K562 (cell line): ENCODE measurements around the gene ZFP69. TPM values are rescaled to one million over a fixed set of nuclear protein-coding genes. Genes with fewer than 3 reads are reported as not detected.

Source experiments
- HNRNPLL ChIP-seq: fragments of 200-400 bp; formaldehyde crosslinking; IDR thresholded peaks from 2 replicates; pipeline ENCODE4 v1.6.1; 2017; ENCODE audit warnings: low read length, low read depth, mild to moderate bottlenecking; ENCODE audit not compliant: poor library complexity, severe bottlenecking
- KLF13 ChIP-seq: fragments of 450-650 bp; IDR thresholded peaks from 2 replicates; pipeline ENCODE4 v1.6.1; 2016; ENCODE audit warnings: missing genetic modification characterization, low read depth, mild to moderate bottlenecking, missing compliant biosample characterization, moderate library complexity, borderline replicate concordance
- LEF1 ChIP-seq: fragments of 450-650 bp; IDR thresholded peaks from 2 replicates; pipeline ENCODE4 v1.6.1; 2016; ENCODE audit warnings: mild to moderate bottlenecking
- NUFIP1 ChIP-seq: fragments of 450-650 bp; IDR thresholded peaks from 2 replicates; pipeline ENCODE4 v1.6.1; 2018; ENCODE audit not compliant: partially characterized antibody
- SUPT5H ChIP-seq: fragments of 450-650 bp; IDR thresholded peaks from 2 replicates; pipeline ENCODE4 v1.6.1; 2016
- TEAD1 ChIP-seq, 2 experiments: fragments of 450-650 bp in 1 of 2; sonication (generic) in 1 of 2; formaldehyde crosslinking; IDR thresholded peaks; 2 replicates each; pipeline versions ENCODE4 v1.4.0 to v1.8.0; 2020 to 2022; ENCODE audit warnings: mild to moderate bottlenecking in 2 of 2, missing genetic modification reagents in 1 of 2
- YY1 ChIP-seq, 3 experiments: IDR thresholded peaks; 2 replicates each; pipeline ENCODE4 v1.6.1; 2011; ENCODE audit warnings: low read length in 2 of 3, mild to moderate bottlenecking in 2 of 3, moderate library complexity in 2 of 3, borderline replicate concordance in 1 of 3, control low read depth in 1 of 3, low read depth in 1 of 3; ENCODE audit not compliant: insufficient read depth in 3 of 3, insufficient replicate concordance in 2 of 3, control insufficient read depth in 1 of 3, insufficient read length in 1 of 3; ENCODE audit errors: extremely low read depth in 1 of 3
- ZNF3 ChIP-seq: fragments of 250-450 bp; sonication (Bioruptor Pico); IDR thresholded peaks from 2 replicates; pipeline ENCODE4 v1.5.0; 2021; ENCODE audit warnings: mild to moderate bottlenecking, moderate library complexity
- polyA plus RNA-seq, 8 experiments: library from polyadenylated mRNA; depleted of rRNA in 4 of 8; stranded (reverse) in 5 of 8; unstranded in 3 of 8; fragments of >200 nt; fragmentation: Nextera tagmentation in 2 of 8; fragmentation: Illumina TruSeq in 1 of 8; extraction: Ambion mirVana in 2 of 8; extraction: Trizol in 1 of 8; gene quantifications; 2 replicates each; pipeline versions ENCODE4 v1.2.1 to v1.2.3, GENCODE V29; 2011 to 2014; ENCODE audit warnings: inconsistent platforms in 1 of 8, missing spikeins in 1 of 8
- total RNA-seq, 7 experiments: library from RNA; depleted of rRNA in 6 of 7; stranded (reverse); fragments of >200 nt in 6 of 7; fragmentation: Illumina TruSeq in 2 of 7; extraction: Trizol in 2 of 7; gene quantifications; 2 replicates each; pipeline versions ENCODE4 v1.2.1 to v1.2.3, GENCODE V29; 2011 to 2021; ENCODE audit warnings: low replicate concordance in 1 of 7
- TF ChIP-seq, protein P1 (sequence below), 2 experiments: IDR thresholded peaks in 1 of 2; conservative IDR thresholded peaks in 1 of 2; 2 replicates each; pipeline ENCODE4 v1.6.1; 2016; ENCODE audit warnings: low read depth in 2 of 2, mild to moderate bottlenecking in 1 of 2, missing compliant biosample characterization in 1 of 2, missing genetic modification characterization in 1 of 2, moderate library complexity in 1 of 2
- TF ChIP-seq, protein P2 (sequence below): sonication (generic); formaldehyde crosslinking; IDR thresholded peaks from 2 replicates; pipeline ENCODE4 v1.8.1; 2023; ENCODE audit warnings: mild to moderate bottlenecking, missing genetic modification reagents
- TF ChIP-seq, protein P3 (sequence below), 2 experiments: fragments of 450-650 bp; formaldehyde crosslinking in 1 of 2; IDR thresholded peaks; 2 replicates each; pipeline versions ENCODE4 v1.4.0 to v1.6.1; 2014 to 2020; ENCODE audit warnings: mild to moderate bottlenecking in 2 of 2, borderline replicate concordance in 1 of 2, low read depth in 1 of 2

Gene ZFP69
- total and polyA plus RNA-seq, 9 of the 15 experiments (the other 6 are each of a cell fraction or from before 2014, with no cell fraction given), result 2.0 to 8.4 (median 5.7) TPM

DNA sequence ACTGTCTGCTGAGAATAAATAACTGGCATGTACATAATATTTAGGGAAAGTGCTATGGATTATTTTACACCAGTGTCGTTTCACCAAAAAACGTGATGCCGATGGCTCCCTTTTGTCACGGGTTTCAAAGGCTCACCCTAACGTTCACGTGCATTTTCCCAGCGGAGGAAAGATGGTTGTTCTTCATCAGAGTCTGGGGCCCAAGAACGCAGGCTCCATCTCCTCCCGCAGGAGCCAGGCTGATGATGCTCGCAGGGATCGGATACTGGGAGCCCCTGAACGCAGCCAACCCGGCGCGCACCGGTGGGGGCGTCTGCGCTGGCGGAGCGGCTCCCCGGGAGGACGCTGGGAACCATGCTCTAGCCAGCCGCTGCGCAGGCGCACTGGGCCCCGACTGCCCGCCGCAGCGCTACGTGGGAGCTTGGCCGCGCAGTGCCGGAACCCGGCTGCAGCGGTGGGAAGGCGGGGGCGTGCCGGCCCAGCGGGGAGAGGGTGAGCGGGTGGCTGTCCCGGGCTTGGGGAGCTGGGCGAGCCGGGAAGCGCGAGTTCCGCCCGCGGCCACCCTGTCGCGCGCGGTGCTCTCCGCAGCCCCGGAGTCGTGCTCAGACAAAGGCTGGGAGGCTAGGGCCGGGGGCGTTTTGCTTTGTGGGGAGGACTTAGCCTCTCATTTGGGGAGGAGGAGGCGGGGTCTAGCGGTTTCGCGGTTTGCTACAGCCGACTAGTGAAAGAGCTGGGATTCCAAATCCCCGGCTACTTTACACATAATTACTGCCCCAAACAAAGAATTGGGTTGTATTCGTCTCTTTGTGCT, 27.2 kb upstream of the ZFP69 start, which contains the start of gene ZFP69B (continued):
- TF ChIP-seq, protein P1, sequence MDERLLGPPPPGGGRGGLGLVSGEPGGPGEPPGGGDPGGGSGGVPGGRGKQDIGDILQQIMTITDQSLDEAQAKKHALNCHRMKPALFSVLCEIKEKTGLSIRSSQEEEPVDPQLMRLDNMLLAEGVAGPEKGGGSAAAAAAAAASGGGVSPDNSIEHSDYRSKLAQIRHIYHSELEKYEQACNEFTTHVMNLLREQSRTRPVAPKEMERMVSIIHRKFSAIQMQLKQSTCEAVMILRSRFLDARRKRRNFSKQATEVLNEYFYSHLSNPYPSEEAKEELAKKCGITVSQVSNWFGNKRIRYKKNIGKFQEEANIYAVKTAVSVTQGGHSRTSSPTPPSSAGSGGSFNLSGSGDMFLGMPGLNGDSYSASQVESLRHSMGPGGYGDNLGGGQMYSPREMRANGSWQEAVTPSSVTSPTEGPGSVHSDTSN (CRISPR knock-in tag; IDR thresholded peaks at IDR 0.05; ENCODE audit: low read depth), result no peak
- TF ChIP-seq, protein P1 (tag; conservative IDR thresholded peaks at IDR 0.05; ENCODE audit: low read depth), result no peak
- TF ChIP-seq, protein P2, sequence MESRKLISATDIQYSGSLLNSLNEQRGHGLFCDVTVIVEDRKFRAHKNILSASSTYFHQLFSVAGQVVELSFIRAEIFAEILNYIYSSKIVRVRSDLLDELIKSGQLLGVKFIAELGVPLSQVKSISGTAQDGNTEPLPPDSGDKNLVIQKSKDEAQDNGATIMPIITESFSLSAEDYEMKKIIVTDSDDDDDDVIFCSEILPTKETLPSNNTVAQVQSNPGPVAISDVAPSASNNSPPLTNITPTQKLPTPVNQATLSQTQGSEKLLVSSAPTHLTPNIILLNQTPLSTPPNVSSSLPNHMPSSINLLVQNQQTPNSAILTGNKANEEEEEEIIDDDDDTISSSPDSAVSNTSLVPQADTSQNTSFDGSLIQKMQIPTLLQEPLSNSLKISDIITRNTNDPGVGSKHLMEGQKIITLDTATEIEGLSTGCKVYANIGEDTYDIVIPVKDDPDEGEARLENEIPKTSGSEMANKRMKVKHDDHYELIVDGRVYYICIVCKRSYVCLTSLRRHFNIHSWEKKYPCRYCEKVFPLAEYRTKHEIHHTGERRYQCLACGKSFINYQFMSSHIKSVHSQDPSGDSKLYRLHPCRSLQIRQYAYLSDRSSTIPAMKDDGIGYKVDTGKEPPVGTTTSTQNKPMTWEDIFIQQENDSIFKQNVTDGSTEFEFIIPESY (CRISPR knock-in tag), result peak; percentile 16; the same call in 1 of the 2 replicates
- 0 out of 2 replicates have a peak, but pooled peaks have one; percentile 33 for TF ChIP-seq LEF1
- no peak for TF ChIP-seq NUFIP1
- TF ChIP-seq HNRNPLL, result peak; percentile 92
- no peak for TF ChIP-seq ZNF3 (CRISPR knock-in tag)
- TF ChIP-seq TEAD1 (CRISPR knock-in tag; IDR thresholded peaks at IDR 0.05), result peak in 1 of 2 experiments; percentile 90; a peak in 2 of 4 replicates
- peak in 2 of 3 experiments; percentile 59 to 76 for TF ChIP-seq YY1 (IDR thresholded peaks at IDR 0.05; ENCODE audit: borderline replicate concordance in 1 of 3, control insufficient read depth in 1 of 3, extremely low read depth in 1 of 3, insufficient read depth in 3 of 3, insufficient read length in 1 of 3, insufficient replicate concordance in 2 of 3, low read depth in 1 of 3, low read length in 2 of 3)
- TF ChIP-seq, protein P3, sequence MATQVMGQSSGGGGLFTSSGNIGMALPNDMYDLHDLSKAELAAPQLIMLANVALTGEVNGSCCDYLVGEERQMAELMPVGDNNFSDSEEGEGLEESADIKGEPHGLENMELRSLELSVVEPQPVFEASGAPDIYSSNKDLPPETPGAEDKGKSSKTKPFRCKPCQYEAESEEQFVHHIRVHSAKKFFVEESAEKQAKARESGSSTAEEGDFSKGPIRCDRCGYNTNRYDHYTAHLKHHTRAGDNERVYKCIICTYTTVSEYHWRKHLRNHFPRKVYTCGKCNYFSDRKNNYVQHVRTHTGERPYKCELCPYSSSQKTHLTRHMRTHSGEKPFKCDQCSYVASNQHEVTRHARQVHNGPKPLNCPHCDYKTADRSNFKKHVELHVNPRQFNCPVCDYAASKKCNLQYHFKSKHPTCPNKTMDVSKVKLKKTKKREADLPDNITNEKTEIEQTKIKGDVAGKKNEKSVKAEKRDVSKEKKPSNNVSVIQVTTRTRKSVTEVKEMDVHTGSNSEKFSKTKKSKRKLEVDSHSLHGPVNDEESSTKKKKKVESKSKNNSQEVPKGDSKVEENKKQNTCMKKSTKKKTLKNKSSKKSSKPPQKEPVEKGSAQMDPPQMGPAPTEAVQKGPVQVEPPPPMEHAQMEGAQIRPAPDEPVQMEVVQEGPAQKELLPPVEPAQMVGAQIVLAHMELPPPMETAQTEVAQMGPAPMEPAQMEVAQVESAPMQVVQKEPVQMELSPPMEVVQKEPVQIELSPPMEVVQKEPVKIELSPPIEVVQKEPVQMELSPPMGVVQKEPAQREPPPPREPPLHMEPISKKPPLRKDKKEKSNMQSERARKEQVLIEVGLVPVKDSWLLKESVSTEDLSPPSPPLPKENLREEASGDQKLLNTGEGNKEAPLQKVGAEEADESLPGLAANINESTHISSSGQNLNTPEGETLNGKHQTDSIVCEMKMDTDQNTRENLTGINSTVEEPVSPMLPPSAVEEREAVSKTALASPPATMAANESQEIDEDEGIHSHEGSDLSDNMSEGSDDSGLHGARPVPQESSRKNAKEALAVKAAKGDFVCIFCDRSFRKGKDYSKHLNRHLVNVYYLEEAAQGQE (IDR thresholded peaks at IDR 0.05; ENCODE audit: borderline replicate concordance), result peak; percentile 35; the same call in 1 of the 2 replicates
- TF ChIP-seq, protein P3 (CRISPR knock-in tag; IDR thresholded peaks at IDR 0.05; ENCODE audit: low read depth), result 0 out of 2 replicates have a peak, but pooled peaks have one; percentile 63
- TF ChIP-seq SUPT5H, result peak; percentile 81; the same call in 1 of the 2 replicates
- peak; percentile 50; the same call in 1 of the 2 replicates for TF ChIP-seq KLF13
